ENCODE data around the gene SV2C. TPM values are rescaled to one million over a fixed set of nuclear protein-coding genes. Genes with fewer than 3 reads are reported as not detected.

SV2C gene
- total RNA-seq, 2 donors from 2014 or later, result 0.52 TPM; not detected in 1

DNA sequence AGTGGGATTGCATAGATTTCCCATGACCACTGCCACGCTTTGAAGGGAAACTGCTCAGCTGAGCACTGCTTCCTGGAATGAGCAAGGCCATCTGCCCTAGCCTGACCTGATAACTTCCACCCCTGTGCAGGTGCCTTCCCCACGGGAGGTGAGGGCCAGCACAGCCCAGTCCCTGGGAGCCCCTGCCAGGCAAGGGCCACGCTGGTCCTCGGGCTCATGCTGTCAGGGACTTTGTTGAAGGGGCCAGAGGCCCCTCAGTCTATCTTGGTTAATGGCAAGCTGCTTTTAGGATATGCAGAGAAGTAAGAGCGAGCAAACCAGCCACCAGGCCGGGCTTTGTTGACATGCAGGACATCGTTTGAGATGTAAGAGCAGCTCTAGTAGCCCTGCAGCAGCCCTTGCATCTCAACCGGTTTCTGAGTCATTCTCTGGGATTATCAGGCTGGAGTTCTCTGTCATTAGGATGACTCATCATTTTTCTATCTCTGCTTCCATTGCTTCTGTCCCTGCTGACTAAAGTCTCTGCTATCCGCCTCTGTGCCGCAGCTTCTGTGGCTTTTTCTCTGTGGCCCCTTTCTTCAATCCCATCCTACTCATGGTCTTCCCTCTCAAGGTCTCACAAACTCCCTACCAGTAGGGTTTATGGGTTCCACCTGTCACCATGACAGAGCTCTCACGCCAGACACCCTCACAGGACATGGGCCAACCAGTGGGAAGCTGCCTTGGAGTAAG is 289.3 kb downstream of the SV2C start:
- ATAC-seq (peak; percentile 84), DNase-seq (peak; percentile 27 to 57 (median 48))
- intact Hi-C loops (cut with DNase I), result no loop called here
- WGBS, 2 donors, result 43 to 51% methylated on average over 8 to 11 of the region's 11 CpGs
- Histone ChIP-seq H3K4me3 (no peak overlapping the region), H3K4me1 (peaks cover 19% of the 10 kb centered on the region), H3K27ac (peak overlapping the region in 1 of 4 donors; percentile 32), H3K9me3 (no peaks in the 10 kb centered on the region), H3K27me3 (no peaks in the 10 kb centered on the region), H3K36me3 (replicated peaks in 1 of 2; ENCODE audit: insufficient read depth in 1 of 2, low read depth in 2 of 2) (no peaks in the 10 kb centered on the region)
- TF ChIP-seq POLR2A (IDR thresholded peaks at IDR 0.05), result no peak
- TF ChIP-seq, protein P1, sequence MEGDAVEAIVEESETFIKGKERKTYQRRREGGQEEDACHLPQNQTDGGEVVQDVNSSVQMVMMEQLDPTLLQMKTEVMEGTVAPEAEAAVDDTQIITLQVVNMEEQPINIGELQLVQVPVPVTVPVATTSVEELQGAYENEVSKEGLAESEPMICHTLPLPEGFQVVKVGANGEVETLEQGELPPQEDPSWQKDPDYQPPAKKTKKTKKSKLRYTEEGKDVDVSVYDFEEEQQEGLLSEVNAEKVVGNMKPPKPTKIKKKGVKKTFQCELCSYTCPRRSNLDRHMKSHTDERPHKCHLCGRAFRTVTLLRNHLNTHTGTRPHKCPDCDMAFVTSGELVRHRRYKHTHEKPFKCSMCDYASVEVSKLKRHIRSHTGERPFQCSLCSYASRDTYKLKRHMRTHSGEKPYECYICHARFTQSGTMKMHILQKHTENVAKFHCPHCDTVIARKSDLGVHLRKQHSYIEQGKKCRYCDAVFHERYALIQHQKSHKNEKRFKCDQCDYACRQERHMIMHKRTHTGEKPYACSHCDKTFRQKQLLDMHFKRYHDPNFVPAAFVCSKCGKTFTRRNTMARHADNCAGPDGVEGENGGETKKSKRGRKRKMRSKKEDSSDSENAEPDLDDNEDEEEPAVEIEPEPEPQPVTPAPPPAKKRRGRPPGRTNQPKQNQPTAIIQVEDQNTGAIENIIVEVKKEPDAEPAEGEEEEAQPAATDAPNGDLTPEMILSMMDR (IDR thresholded peaks at IDR 0.05), result no peak

DNA sequence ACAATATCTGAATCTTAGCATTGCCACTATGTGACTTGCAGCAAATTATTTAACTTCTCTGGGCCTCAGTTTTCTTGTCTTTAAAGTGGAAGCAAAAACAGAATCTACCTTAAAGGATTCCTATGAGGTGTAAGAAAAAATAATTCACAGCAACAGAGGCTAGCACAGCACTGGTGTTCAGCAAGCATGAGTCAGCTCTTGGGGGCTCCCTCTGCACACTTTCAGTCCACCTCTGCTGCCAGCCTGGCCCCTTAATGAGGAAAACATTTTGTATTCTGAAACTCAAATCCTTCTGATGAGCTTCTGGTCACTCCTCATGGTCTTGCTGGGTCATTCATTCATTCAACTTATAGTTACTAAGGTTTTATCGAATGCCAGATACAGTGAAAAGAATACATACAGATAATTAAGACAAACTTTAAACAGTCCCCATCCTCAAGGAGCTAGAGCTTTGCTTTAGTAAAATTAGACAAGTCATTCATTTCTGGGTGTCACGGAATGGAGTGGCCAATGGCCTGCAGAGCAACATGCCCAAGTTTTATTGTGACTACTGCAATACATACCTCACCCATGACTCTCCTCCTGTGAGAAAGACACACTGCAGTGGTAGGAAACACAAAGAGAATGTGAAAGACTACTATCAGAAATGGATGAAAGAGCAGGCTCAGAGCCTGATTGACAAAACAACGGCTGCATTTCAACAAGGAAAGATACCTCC is 293.1 kb downstream of the SV2C start:
- no peak for ATAC-seq
- WGBS, 2 donors, result 87 to 95% methylated on average over 3 of the region's 3 CpGs

DNA sequence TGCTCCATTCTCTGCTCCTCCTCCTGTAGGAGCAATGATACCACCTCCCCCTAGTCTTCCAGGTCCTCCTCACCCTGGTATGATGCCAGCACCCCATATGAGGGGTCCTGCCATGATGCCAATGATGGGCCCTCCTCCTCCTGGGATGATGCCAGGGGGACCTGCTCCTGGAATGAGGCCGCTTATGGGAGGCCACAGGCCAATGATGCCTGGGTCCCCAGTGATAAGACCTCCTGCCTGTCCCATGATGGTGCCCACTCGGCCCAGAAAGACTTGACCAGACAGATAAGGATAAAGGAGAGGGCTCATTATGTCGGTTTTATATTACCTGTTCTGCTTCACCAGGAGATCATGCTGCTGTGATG is 293.7 kb downstream of the SV2C start:
- DNase-seq (no peak), ATAC-seq (no peak)
- Histone ChIP-seq H3K27ac (no peak overlapping the region), H3K27me3 (no peaks in the 10 kb centered on the region), H3K9me3 (no peaks in the 10 kb centered on the region), H3K4me3 (no peak overlapping the region), H3K4me1 (peaks cover 19% of the 10 kb centered on the region), H3K36me3 (replicated peaks in 1 of 2; ENCODE audit: insufficient read depth in 1 of 2, low read depth in 2 of 2) (no peaks in the 10 kb centered on the region)
- TF ChIP-seq, protein P1 (IDR thresholded peaks at IDR 0.05), result no peak
- no peak for TF ChIP-seq POLR2A (IDR thresholded peaks at IDR 0.05)
- WGBS, 2 donors, result 90% methylated on average over 3 of the region's 3 CpGs
- intact Hi-C loops (cut with DNase I), result no loop called here

More for the DNA sequence above, 293.1 kb downstream of the SV2C start:
- Histone ChIP-seq H3K4me1 (peaks cover 23% of the 10 kb centered on the region), H3K36me3 (replicated peaks in 1 of 2; ENCODE audit: insufficient read depth in 1 of 2, low read depth in 2 of 2) (no peaks in the 10 kb centered on the region), H3K9me3 (no peaks in the 10 kb centered on the region), H3K27me3 (no peaks in the 10 kb centered on the region), H3K27ac (no peak overlapping the region), H3K4me3 (no peak overlapping the region)
- intact Hi-C loops (cut with DNase I), result no loop called here
- DNase-seq, result no peak
- no peak for TF ChIP-seq POLR2A (IDR thresholded peaks at IDR 0.05)
- TF ChIP-seq, protein P1 (IDR thresholded peaks at IDR 0.05), result no peak

DNA sequence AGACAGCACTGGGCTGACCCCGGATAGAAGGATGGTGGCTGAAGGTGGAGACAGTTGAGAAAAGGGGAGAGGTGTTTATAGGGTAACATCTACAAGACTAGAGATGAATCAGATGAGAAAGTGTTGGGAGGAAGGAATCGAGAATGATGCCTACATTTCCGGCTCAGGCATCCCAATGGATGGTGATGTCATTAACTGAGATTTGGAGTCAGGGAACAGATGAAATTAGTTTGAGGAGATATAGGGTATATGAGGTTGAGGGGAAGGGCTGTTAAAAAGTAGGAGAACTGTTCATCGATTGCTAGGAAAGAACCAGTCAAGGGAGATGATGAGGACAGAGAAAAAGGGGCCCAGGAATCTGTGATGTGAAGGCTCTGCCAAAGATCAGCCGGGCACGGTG is 295.2 kb downstream of the SV2C start:
- no peak for ATAC-seq
- Histone ChIP-seq H3K27ac (no peak overlapping the region), H3K4me1 (peaks cover 7% of the 10 kb centered on the region), H3K27me3 (no peaks in the 10 kb centered on the region), H3K9me3 (no peaks in the 10 kb centered on the region), H3K4me3 (no peak overlapping the region), H3K36me3 (replicated peaks in 1 of 2; ENCODE audit: insufficient read depth in 1 of 2, low read depth in 2 of 2) (no peaks in the 10 kb centered on the region)
- intact Hi-C loops (cut with DNase I), result no loop called here
- WGBS, 2 donors, result 94 to 96% methylated on average over 6 of the region's 6 CpGs
- DNase-seq, result no peak
- no peak for TF ChIP-seq POLR2A (IDR thresholded peaks at IDR 0.05)
- TF ChIP-seq, protein P1 (IDR thresholded peaks at IDR 0.05), result no peak
